OCI-LY1 (cell line): ENCODE results near the gene ZNF746.
A peak's percentile ranks its signal among the peaks of the same experiment; 100 is the strongest.

ENCODE experiments used
- H2AFZ ChIP-seq: fragments of 200-600 bp; sonication (generic), shearing (Covaris generic); 2 replicates; pipeline ENCODE4 v1.6.0; 2014; ENCODE audit warnings: antibody characterized with exemption, mild to moderate bottlenecking, low read length
- H3F3A ChIP-seq: fragments of 200-600 bp; sonication (generic), shearing (Covaris generic); 2 replicates; pipeline ENCODE4 v1.6.0; 2014; ENCODE audit warnings: mild to moderate bottlenecking, antibody characterized with exemption, low read length, moderate library complexity; ENCODE audit not compliant: insufficient read depth
- H3K27ac ChIP-seq: fragments of 200-600 bp; sonication (generic); 2 replicates; pipeline ENCODE4 v1.5.1; 2014; ENCODE audit warnings: low read length, mixed run types, mild to moderate bottlenecking, low read depth; ENCODE audit not compliant: poor library complexity, severe bottlenecking
- H3K27me3 ChIP-seq: fragments of 200-600 bp; sonication (generic); 2 replicates; pipeline ENCODE4 v1.6.0; 2014; ENCODE audit warnings: antibody characterized with exemption, mild to moderate bottlenecking, low read length, moderate library complexity; ENCODE audit not compliant: insufficient read depth
- H3K36me3 ChIP-seq: fragments of 200-600 bp; sonication (generic); 2 replicates; pipeline ENCODE4 v1.6.1; 2014; ENCODE audit warnings: mild to moderate bottlenecking, antibody characterized with exemption, low read length, moderate library complexity, mixed read lengths; ENCODE audit not compliant: insufficient read depth
- H3K4me1 ChIP-seq: fragments of 200-600 bp; sonication (generic); 2 replicates; pipeline ENCODE4 v1.5.1; 2014; ENCODE audit warnings: mild to moderate bottlenecking, low read length, moderate library complexity; ENCODE audit not compliant: insufficient read depth, severe bottlenecking
- H3K4me2 ChIP-seq: fragments of 200-600 bp; sonication (generic), shearing (Covaris generic); 2 replicates; pipeline ENCODE4 v1.6.1; 2014; ENCODE audit warnings: low read length
- H3K4me3 ChIP-seq: fragments of 200-600 bp; sonication (generic); 2 replicates; pipeline ENCODE4 v1.5.1; 2014; ENCODE audit warnings: low read length, low read depth, mild to moderate bottlenecking, mixed read lengths; ENCODE audit not compliant: poor library complexity, severe bottlenecking
- H3K79me2 ChIP-seq: fragments of 200-600 bp; shearing (Covaris generic); 2 replicates; pipeline ENCODE4 v1.6.1; 2016; ENCODE audit warnings: mixed run types, low read length, mixed read lengths; ENCODE audit not compliant: insufficient read depth
- H3K9ac ChIP-seq: fragments of 200-600 bp; sonication (generic), shearing (Covaris generic); 2 replicates; pipeline ENCODE4 v1.6.1; 2014; ENCODE audit warnings: mild to moderate bottlenecking, low read length, mixed read lengths
- H3K9me2 ChIP-seq: fragments of 200-600 bp; sonication (generic), shearing (Covaris generic); 2 replicates; pipeline ENCODE4 v1.6.1; 2014; ENCODE audit warnings: low read depth, mild to moderate bottlenecking, low read length, mixed read lengths
- H3K9me3 ChIP-seq: fragments of 200-600 bp; shearing (Covaris generic); 2 replicates; pipeline ENCODE4 v1.6.1; 2014; ENCODE audit warnings: low read length, mixed read lengths
- H4K20me1 ChIP-seq: fragments of 200-600 bp; sonication (generic), shearing (Covaris generic); 2 replicates; pipeline ENCODE4 v1.6.0; 2016; ENCODE audit warnings: mild to moderate bottlenecking, low read length; ENCODE audit not compliant: insufficient read depth
- EZH2 ChIP-seq: fragments of 200-600 bp; sonication (generic), shearing (Covaris generic); IDR thresholded peaks from 2 replicates; pipeline ENCODE4 v1.8.0; 2017; ENCODE audit warnings: borderline replicate concordance, mixed run types, mild to moderate bottlenecking, antibody characterized with exemption, low read length, moderate library complexity, mixed read lengths
- TF ChIP-seq, protein P1 (sequence below): fragments of 200-600 bp; sonication (generic), shearing (Covaris generic); IDR thresholded peaks from 2 replicates; pipeline ENCODE4 v1.5.1; 2017; ENCODE audit warnings: mild to moderate bottlenecking, antibody characterized with exemption, low read length, moderate library complexity, mixed read lengths

ZNF746 gene

DNA sequence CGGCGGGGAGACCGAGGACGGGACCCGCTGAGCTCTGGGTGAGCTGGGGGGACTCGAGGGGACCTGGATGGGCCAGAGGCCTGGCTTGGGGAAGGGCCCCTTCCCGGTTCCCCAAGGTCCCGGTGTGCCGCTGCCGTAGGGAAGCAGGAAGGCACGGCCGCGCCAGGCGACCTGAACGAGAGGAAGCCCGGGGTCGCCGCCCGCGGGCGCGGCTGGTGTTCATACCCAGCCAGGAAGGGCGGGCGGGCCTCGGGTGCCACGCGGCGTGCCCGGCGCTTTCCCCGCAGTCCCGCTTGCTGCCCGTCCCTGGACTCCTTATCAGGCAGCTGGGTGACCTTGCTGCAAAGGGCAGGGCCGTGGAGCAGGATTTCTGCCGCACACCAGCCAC lies 74.7 kb downstream of the ZNF746 start:
- H3K27ac ChIP-seq = no peak overlapping the region
- peak overlapping the region; percentile 55 for H3K9ac ChIP-seq

More for the DNA sequence above, 74.7 kb downstream of the ZNF746 start:
- H2AFZ ChIP-seq = peak overlapping the region; percentile 73; the same call in 1 of the 2 replicates
- peaks cover 8% of the 10 kb centered on the region; the same call in 1 of the 2 replicates for H3K27me3 ChIP-seq
- H3K4me1 ChIP-seq = peaks cover 21% of the 10 kb centered on the region
- no peaks in the 10 kb centered on the region for H3K9me2 ChIP-seq
- TF ChIP-seq, protein P1, sequence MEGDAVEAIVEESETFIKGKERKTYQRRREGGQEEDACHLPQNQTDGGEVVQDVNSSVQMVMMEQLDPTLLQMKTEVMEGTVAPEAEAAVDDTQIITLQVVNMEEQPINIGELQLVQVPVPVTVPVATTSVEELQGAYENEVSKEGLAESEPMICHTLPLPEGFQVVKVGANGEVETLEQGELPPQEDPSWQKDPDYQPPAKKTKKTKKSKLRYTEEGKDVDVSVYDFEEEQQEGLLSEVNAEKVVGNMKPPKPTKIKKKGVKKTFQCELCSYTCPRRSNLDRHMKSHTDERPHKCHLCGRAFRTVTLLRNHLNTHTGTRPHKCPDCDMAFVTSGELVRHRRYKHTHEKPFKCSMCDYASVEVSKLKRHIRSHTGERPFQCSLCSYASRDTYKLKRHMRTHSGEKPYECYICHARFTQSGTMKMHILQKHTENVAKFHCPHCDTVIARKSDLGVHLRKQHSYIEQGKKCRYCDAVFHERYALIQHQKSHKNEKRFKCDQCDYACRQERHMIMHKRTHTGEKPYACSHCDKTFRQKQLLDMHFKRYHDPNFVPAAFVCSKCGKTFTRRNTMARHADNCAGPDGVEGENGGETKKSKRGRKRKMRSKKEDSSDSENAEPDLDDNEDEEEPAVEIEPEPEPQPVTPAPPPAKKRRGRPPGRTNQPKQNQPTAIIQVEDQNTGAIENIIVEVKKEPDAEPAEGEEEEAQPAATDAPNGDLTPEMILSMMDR = no peak
- no peak for TF ChIP-seq EZH2
- no peaks in the 10 kb centered on the region for H3K79me2 ChIP-seq
- peak overlapping the region; percentile 61 for H3K4me2 ChIP-seq
- no peaks in the 10 kb centered on the region for H3K36me3 ChIP-seq
- H3K4me3 ChIP-seq = peak overlapping the region; percentile 57
- H4K20me1 ChIP-seq = no peaks in the 10 kb centered on the region
- H3K9me3 ChIP-seq = no peaks in the 10 kb centered on the region
- H3F3A ChIP-seq = no peaks in the 10 kb centered on the region
